LoVo (cell line): ENCODE data around the gene NPAT.
"Not testable (repeated sequence)": the region's sequence is repeated elsewhere in the genome, so short reads cannot be mapped to it uniquely, and the experiment has no call there.

Experiments
- DNase-seq: peaks from one replicate; pipeline ENCODE4 v3.0.0-alpha.2; 2016; ENCODE audit warnings: low spot score

The NPAT gene

GRCh38 chr11:108218912-108219783, 3.3 kb downstream of the NPAT start:
- no peak for DNase-seq

- no peak for DNase-seq
Observed at GRCh38 chr11:108218455-108218854, 4.0 kb downstream of the NPAT start.

- DNase-seq, result no peak
Observed at GRCh38 chr11:108216988-108217387, 5.5 kb downstream of the NPAT start.

GRCh38 chr11:108213784-108214183, 8.7 kb downstream of the NPAT start:
- no peak for DNase-seq

- no peak for DNase-seq
Observed at GRCh38 chr11:108210441-108210840, 12.0 kb downstream of the NPAT start.

- DNase-seq, result no peak
Observed at GRCh38 chr11:108207683-108208060, 14.8 kb downstream of the NPAT start.

- DNase-seq, result no peak
Observed at GRCh38 chr11:108206969-108207682, 15.3 kb downstream of the NPAT start.

GRCh38 chr11:108206171-108206570, 16.3 kb downstream of the NPAT start:
- DNase-seq, result no peak

- no peak for DNase-seq
Observed at GRCh38 chr11:108204929-108205499, 17.4 kb downstream of the NPAT start.

GRCh38 chr11:108204376-108204775, 18.1 kb downstream of the NPAT start:
- DNase-seq, result no peak

- DNase-seq, result no peak
Observed at GRCh38 chr11:108203075-108203474, 19.4 kb downstream of the NPAT start.

GRCh38 chr11:108199446-108200321, 22.8 kb downstream of the NPAT start:
- no peak for DNase-seq

- DNase-seq, result no peak
Observed at GRCh38 chr11:108198833-108199232, 23.6 kb downstream of the NPAT start.

GRCh38 chr11:108197351-108197750, 25.1 kb downstream of the NPAT start:
- DNase-seq, result no peak

GRCh38 chr11:108196901-108197300, 25.5 kb downstream of the NPAT start:
- DNase-seq, result no peak

GRCh38 chr11:108193725-108194124, 28.7 kb downstream of the NPAT start:
- DNase-seq, result no peak

- DNase-seq, result no peak
Observed at GRCh38 chr11:108177570-108177969, 44.9 kb downstream of the NPAT start.

GRCh38 chr11:108170184-108170583, 52.3 kb downstream of the NPAT start:
- no peak for DNase-seq

- no peak for DNase-seq
Observed at GRCh38 chr11:108167624-108168023, 54.8 kb downstream of the NPAT start.

GRCh38 chr11:108162878-108163277, 59.6 kb downstream of the NPAT start:
- DNase-seq, result not testable (repeated sequence)

- no peak for DNase-seq
Observed at GRCh38 chr11:108160970-108161566, 61.4 kb downstream of the NPAT start.

- no peak for DNase-seq
Observed at GRCh38 chr11:108154591-108154990, 67.8 kb downstream of the NPAT start.
